ENCODE measurements around the gene UFD1. TPM values are rescaled to one million over a fixed set of nuclear protein-coding genes. Genes with fewer than 3 reads are reported as not detected.

Gene UFD1
- total RNA-seq, 1 experiment from 2014 or later = 74.4 TPM

GRCh38 chr22:19492504-19493174, 13.6 kb upstream of the UFD1 start:
- TF ChIP-seq CTCF (conservative IDR thresholded peaks at IDR 0.05) = no peak
- H3K27me3 Mint-ChIP-seq (ENCODE audit: low read depth) = no peaks in the 10 kb centered on the region
- H3K9me3 ChIP-seq (ENCODE audit: control insufficient read depth, low read depth, low read length) = no peaks in the 10 kb centered on the region
- H3K4ac ChIP-seq (ENCODE audit: low read depth, low read length) = no peak overlapping the region
- no peak for DNase-seq
- no peaks in the 10 kb centered on the region for H4K20me1 ChIP-seq (ENCODE audit: control insufficient read depth, insufficient read depth, insufficient read length)
- no peak overlapping the region for H3K27ac Mint-ChIP-seq
- no peak overlapping the region for H4K91ac ChIP-seq (ENCODE audit: insufficient read length, low read depth, low read length)
- H3K79me1 ChIP-seq (ENCODE audit: insufficient read depth, low read depth, low read length, poor library complexity, severe bottlenecking) = no peaks in the 10 kb centered on the region
- no peak overlapping the region for H3K56ac ChIP-seq (ENCODE audit: insufficient read length, low read depth, low read length)
- H3K79me2 ChIP-seq (ENCODE audit: insufficient read depth, low read length) = no peaks in the 10 kb centered on the region
- no peak overlapping the region for H2BK15ac ChIP-seq (ENCODE audit: low read depth, low read length)
- H3K4me1 Mint-ChIP-seq = no peaks in the 10 kb centered on the region
- no peak overlapping the region for H3K4me2 ChIP-seq (ENCODE audit: insufficient read depth, insufficient read length, low read length)
- no CpG with 5 or more reads among the region's 6 CpGs for WGBS (ENCODE audit: extremely low coverage, insufficient read length, low lambda C conversion rate)
- H4K8ac ChIP-seq (replicated peaks; ENCODE audit: insufficient read length, low read depth, low read length) = no peak overlapping the region
- no peak overlapping the region for H3K18ac ChIP-seq (ENCODE audit: insufficient read length, low read depth, low read length)
- no peak overlapping the region for H3K4me3 Mint-ChIP-seq
- H3K27ac ChIP-seq (ENCODE audit: insufficient read length, low read depth, low read length) = no peak overlapping the region
- no peak overlapping the region for H2BK120ac ChIP-seq (ENCODE audit: low read depth, low read length, poor library complexity, severe bottlenecking)
- no peaks in the 10 kb centered on the region for H3K23me2 ChIP-seq (ENCODE audit: insufficient read length, low read depth, low read length, poor library complexity, severe bottlenecking)
- no peak overlapping the region for H3T11ph ChIP-seq (ENCODE audit: low read length)
- no peak overlapping the region for H3K14ac ChIP-seq (ENCODE audit: insufficient read depth, low read length)
- H2BK12ac ChIP-seq (ENCODE audit: insufficient read length, low read depth, low read length) = no peak overlapping the region
- no peak overlapping the region for H2BK5ac ChIP-seq (ENCODE audit: insufficient read length, low read length)
- no peak overlapping the region for H3K23ac ChIP-seq (ENCODE audit: insufficient read length, low read depth, low read length)
- H3K4me1 ChIP-seq (ENCODE audit: insufficient read depth, low read length) = no peaks in the 10 kb centered on the region
- no peak overlapping the region for H4K5ac ChIP-seq (ENCODE audit: insufficient read length, low read depth, low read length)
- no peak overlapping the region for H2BK20ac ChIP-seq (ENCODE audit: low read depth, low read length, poor library complexity, severe bottlenecking)
- no peak overlapping the region for H2AFZ ChIP-seq (ENCODE audit: low read length)
- no peaks in the 10 kb centered on the region for H3K27me3 ChIP-seq (ENCODE audit: insufficient read depth, low read length)
- H3K9me3 Mint-ChIP-seq = no peaks in the 10 kb centered on the region
- H2AK5ac ChIP-seq (ENCODE audit: insufficient read length, low read length) = no peak overlapping the region
- peaks cover 8 to 87% (median 69%) of the 10 kb centered on the region in 3 experiments for H3K36me3 Mint-ChIP-seq (ENCODE audit: insufficient read depth in 1 of 3, low read depth in 3 of 3)
- no peak overlapping the region for H3K9ac ChIP-seq (ENCODE audit: extremely low read depth, insufficient read length, low read length)

All from H9 (cell line).